ENCODE measurements around the gene DRD4. TPM values are rescaled to one million over a fixed set of nuclear protein-coding genes. Genes with fewer than 3 reads are reported as not detected.

Gene DRD4
- total RNA-seq, result not detected in 2 replicates

GRCh38 chr11:636511-637332 is at the start of gene DRD4:
DRD4 (plus strand) TSS chr11:637269; CDS start chr11:637305, 36 bp downstream.

GRCh38 chr11:615504-616319 is 21.4 kb upstream of the DRD4 start, which contains the start of gene IRF7:
IRF7 (minus strand) TSS chr11:615950; CDS start chr11:615364, 586 bp downstream.

GRCh38 chr11:624705-625635 is 12.1 kb upstream of the DRD4 start, which contains the start of gene CDHR5:
CDHR5 (minus strand) TSS chr11:624955; CDS start chr11:624902, 53 bp downstream.

DNA sequence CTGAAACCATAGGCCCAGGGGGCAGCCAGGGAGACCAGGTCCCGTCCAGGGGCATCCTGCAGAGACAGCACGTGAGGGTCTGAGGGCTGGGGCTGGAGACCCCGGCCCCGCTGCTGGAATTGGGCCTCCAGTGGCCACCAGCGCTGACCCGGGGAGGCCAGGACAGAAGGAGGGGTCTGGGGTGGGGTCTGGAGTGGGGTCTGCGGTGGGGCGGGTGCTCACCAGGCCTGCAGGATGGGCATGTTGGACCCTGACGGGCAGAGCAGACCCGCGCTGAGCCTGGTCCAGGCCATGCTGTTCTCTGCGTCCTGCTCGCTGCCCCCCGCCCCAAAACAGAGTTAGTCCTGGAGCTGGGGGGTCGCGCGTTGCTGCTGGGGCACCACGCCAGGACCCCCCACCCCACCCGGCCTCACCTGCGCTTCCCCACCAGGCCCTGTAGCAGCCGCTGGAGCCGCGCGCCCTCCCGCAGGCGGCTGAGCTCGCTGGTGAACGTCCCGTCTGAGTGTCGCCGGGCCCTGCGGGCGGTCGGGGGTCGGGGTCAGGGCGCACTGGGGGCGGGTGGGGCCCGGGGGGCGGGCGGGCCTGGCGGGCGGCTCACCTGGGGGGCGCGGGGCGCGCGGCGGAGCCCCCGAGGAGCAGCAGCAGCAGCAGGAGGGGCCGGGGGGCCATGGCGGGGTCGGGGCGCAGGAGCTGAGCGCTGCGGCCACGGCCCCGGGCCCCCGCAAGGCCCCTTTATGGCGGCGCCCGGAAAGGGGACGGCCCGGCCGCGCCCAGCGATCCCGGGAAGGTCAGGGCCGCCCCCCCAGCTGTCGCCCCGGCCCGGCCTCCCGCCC is 10.4 kb upstream of the DRD4 start, which contains the start of gene SCT:
Gene SCT, minus strand, starts transcription at position 707 of the 833 bp plus-strand sequence. Its CDS starts 38 bp downstream, at position 669.

Other genes starting within 250 kb of the DRD4 start
- 3.3 and 8.2 TPM in 2 replicates for gene PKP3, start 243.1 kb upstream of the DRD4 start, total RNA-seq
- gene SIGIRR, start 222.3 kb upstream of the DRD4 start, total RNA-seq, result 48.6 and 96.8 TPM in 2 replicates
- gene ANO9, start 195.3 kb upstream of the DRD4 start, total RNA-seq, result 3.1 and 15.8 TPM in 2 replicates
- 46.6 and 69.7 TPM in 2 replicates for gene PTDSS2, start 187.0 kb upstream of the DRD4 start, total RNA-seq
- 265 and 319 TPM in 2 replicates for gene RNH1, start 130.0 kb upstream of the DRD4 start, total RNA-seq
- 42.5 and 64.7 TPM in 2 replicates for gene HRAS, start 101.7 kb upstream of the DRD4 start, total RNA-seq
- 0.33 and 2.3 TPM in 2 replicates for gene LRRC56, start 99.7 kb upstream of the DRD4 start, total RNA-seq
- 0.65 and 7.2 TPM in 2 replicates for gene LMNTD2, start 76.5 kb upstream of the DRD4 start, total RNA-seq
- 63.9 and 121 TPM in 2 replicates for gene RASSF7, start 76.3 kb upstream of the DRD4 start, total RNA-seq
- gene PHRF1, start 60.8 kb upstream of the DRD4 start, total RNA-seq, result 25.1 and 25.4 TPM in 2 replicates
- gene IRF7, start 21.3 kb upstream of the DRD4 start, total RNA-seq, result 24.3 and 35.4 TPM in 2 replicates
- gene CDHR5, start 12.3 kb upstream of the DRD4 start, total RNA-seq, result under 0.01 and 3.9 TPM in 2 replicates
- gene SCT, start 10.1 kb upstream of the DRD4 start, total RNA-seq, result 3.5 TPM in 1 of 2 replicates, not detected in the other
- 52.5 and 78.3 TPM in 2 replicates for gene DEAF1, start 58.0 kb downstream of the DRD4 start, total RNA-seq
- 12.2 and 45.6 TPM in 2 replicates for gene TMEM80, start 58.5 kb downstream of the DRD4 start, total RNA-seq
- 104 and 173 TPM in 2 replicates for gene EPS8L2, start 69.0 kb downstream of the DRD4 start, total RNA-seq
- 179 and 256 TPM in 2 replicates for gene TALDO1, start 110.2 kb downstream of the DRD4 start, total RNA-seq
- gene GATD1, start 140.2 kb downstream of the DRD4 start, total RNA-seq, result 36.2 and 64.3 TPM in 2 replicates
- gene CEND1, start 152.8 kb downstream of the DRD4 start, total RNA-seq, result 0.38 TPM in 1 of 2 replicates, not detected in the other
- 16.7 and 25.6 TPM in 2 replicates for gene SLC25A22, start 161.0 kb downstream of the DRD4 start, total RNA-seq
- 17.7 and 21.0 TPM in 2 replicates for gene PIDD1, start 168.0 kb downstream of the DRD4 start, total RNA-seq
- gene RPLP2, start 172.7 kb downstream of the DRD4 start, total RNA-seq, result 1,149 and 1,462 TPM in 2 replicates
- 26.4 and 49.6 TPM in 2 replicates for gene PNPLA2, start 181.6 kb downstream of the DRD4 start, total RNA-seq
- 5.7 and 20.4 TPM in 2 replicates for gene CRACR2B, start 190.7 kb downstream of the DRD4 start, total RNA-seq
- 919 and 948 TPM in 2 replicates for gene CD151, start 195.7 kb downstream of the DRD4 start, total RNA-seq
- 256 and 373 TPM in 2 replicates for gene POLR2L, start 205.3 kb downstream of the DRD4 start, total RNA-seq
- 167 and 224 TPM in 2 replicates for gene TSPAN4, start 205.6 kb downstream of the DRD4 start, total RNA-seq

Measured in mesangial cell (primary cell).